LNCAP (cell line): ENCODE results near the gene GDF15.
A peak's percentile ranks its signal among the peaks of the same experiment; 100 is the strongest.

Experiments
- CTCF ChIP-seq: fragments of 450-650 bp; IDR thresholded peaks from 2 replicates; pipeline ENCODE4 v1.5.1; 2017; ENCODE audit warnings: mild to moderate bottlenecking

Gene GDF15

DNA sequence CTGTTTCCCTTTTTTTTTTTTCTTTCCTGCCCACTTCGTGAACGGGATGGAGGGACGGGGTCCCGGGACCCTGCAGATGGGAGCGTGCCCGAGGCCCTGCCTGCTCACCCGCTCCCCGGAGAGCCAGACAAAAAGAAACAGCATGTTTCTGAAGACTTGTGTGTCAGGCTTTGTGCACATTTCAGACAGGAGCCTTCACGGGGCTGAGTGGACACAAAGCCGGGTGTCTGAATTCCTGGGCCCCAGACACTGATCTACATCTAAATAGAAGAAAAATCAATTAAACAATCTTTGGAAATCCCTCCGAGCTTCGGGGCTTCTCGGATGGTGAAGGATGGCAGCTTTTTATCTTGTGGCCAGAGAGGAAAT, 41.4 kb upstream of the GDF15 start:
- no peak for TF ChIP-seq CTCF

- TF ChIP-seq CTCF: no peak
Measured at GRCh38 chr19:18345296-18345695, 40.7 kb upstream of the GDF15 start.

GRCh38 chr19:18346091-18346490, 39.9 kb upstream of the GDF15 start:
- TF ChIP-seq CTCF: no peak

GRCh38 chr19:18348171-18348570, 37.8 kb upstream of the GDF15 start:
- TF ChIP-seq CTCF: no peak

DNA sequence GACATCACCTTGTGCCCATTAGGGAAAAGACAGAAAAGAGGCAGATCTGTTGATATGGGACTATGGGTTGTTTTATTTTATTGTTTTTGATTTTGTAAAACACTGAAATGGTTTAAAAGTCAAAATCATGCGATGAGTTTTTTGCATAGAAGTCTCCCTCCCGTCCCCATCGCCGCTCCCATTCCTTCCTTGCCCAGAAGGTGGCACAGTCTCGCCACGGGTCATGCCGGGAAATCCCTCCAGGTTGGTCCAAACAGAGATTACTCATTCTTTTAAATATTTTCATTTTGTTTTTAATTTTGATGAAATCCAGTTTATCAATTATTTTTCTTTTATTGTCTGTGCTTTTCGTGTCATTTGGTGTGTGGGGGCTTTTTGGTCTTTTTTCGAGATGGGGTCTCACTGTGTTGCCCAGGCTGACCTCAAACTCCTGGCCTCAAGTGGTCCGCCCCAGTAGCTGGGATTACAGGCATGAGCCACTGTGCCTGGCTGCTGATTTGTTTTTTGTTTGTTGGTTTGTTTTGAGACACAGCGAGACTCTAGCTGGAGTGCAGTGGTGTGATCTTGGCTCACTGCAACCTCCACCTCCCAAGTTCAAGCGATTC, 36.3 kb upstream of the GDF15 start:
- peak; percentile 88 for TF ChIP-seq CTCF

- no peak for TF ChIP-seq CTCF
Measured at GRCh38 chr19:18350490-18350889, 35.5 kb upstream of the GDF15 start.

DNA sequence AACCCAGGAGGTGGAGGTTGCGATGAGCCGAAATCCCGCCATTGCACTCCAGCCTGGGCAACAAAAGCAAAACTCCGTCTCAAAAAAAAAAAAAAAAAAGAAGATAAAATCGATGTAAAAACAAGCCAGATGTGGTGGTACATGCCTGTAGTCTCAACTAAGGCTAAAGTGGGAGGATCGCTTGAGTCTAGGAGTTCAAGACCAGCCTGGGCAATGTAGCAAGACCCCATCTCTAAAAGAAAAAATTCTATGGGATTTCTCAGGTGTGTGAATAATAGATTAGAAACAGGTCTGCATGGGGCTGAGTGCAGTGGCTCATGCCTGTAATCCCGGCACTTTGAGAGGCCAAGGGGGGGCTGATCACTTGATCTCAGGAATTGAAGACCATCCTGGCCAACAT, 34.4 kb upstream of the GDF15 start:
- no peak for TF ChIP-seq CTCF

DNA sequence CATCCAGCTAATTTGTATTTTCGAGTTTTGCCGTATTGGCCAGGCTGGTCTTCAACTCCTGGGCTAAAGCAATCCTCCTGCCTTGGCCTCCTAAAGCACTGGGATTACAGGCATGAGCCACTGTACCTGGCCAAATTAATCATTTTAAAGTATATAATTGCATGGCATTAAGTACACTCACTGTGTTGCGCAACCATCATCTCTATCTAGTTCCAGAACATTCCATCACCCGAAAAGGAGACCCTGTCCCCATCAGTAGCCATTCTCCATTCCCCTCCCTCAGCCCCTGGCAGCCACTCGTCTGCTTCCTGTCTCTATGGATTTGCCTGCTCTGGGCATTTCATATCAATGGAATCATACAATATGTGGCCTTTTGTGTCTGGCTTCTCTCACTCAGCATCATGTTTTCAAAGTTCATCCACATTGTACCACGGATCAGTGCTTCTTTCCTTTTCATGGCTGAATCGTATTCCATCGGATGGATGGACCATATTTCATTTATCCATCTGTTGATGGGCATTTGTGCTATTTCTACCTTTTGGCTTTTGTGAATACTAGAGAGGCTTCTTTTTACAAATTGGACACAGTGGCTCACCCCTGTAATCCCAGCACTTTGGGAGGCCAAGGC, 32.5 kb upstream of the GDF15 start:
- TF ChIP-seq CTCF: no peak
